Measurements from ENCODE around the gene NCOA7. TPM values are rescaled to one million over a fixed set of nuclear protein-coding genes. Genes with fewer than 3 reads are reported as not detected.

The NCOA7 gene
- total RNA-seq, 1 experiment from 2014 or later = 13.8 TPM

- no peak overlapping the region for H3K4me3 ChIP-seq (replicated peaks in 1 of 2; ENCODE audit: low read depth in 1 of 2, low read length in 2 of 2)
- POLR2A ChIA-PET = no interaction called here
- intact Hi-C loops (cut with micrococcal nuclease) = no loop called here
- no peak for DNase-seq (ENCODE audit: low read depth, low spot score)
- no peaks in the 10 kb centered on the region for H3K9me3 ChIP-seq (ENCODE audit: control insufficient read depth in 1 of 2, insufficient read depth in 1 of 2, low read depth in 1 of 2, low read length in 2 of 2)
- peaks cover 6 to 7% of the 10 kb centered on the region in 2 experiments; a peak in 3 of 4 replicates for H3K4me1 ChIP-seq (ENCODE audit: control insufficient read depth in 1 of 2, insufficient read depth in 2 of 2, low read length in 2 of 2)
- no peak overlapping the region for H3K27ac ChIP-seq (ENCODE audit: low read depth, low read length)
- ATAC-seq = no peak
- no peaks in the 10 kb centered on the region for H3K27me3 ChIP-seq (ENCODE audit: insufficient read depth, low read length)
- no peak overlapping the region for H2AFZ ChIP-seq (ENCODE audit: low read depth, low read length, poor library complexity, severe bottlenecking)
- CTCF ChIA-PET = interaction anchor here (2.2 kb wide), 1 partner anchor 11 kb away, joined by 9 read pairs; the partner anchor contains the start of gene HINT3
- TF ChIP-seq ZFX (IDR thresholded peaks at IDR 0.05) (no peak), YY1 (IDR thresholded peaks at IDR 0.05; ENCODE audit: extremely low read depth, insufficient replicate concordance, low read depth, low read length) (no peak), EZH2phosphoT487 (IDR thresholded peaks at IDR 0.05; ENCODE audit: borderline replicate concordance) (no peak), CTCF (IDR thresholded peaks at IDR 0.05 in 2 of 3, conservative IDR thresholded peaks at IDR 0.05 in 1 of 3; ENCODE audit: borderline replicate concordance in 1 of 3, insufficient read depth in 1 of 3, low read depth in 2 of 3, low read length in 2 of 3) (no peak), SP1 (IDR thresholded peaks at IDR 0.05; ENCODE audit: low read depth) (no peak), RAD21 (IDR thresholded peaks at IDR 0.05; ENCODE audit: low read depth) (no peak), ZBTB33 (IDR thresholded peaks at IDR 0.05; ENCODE audit: extremely low read depth, insufficient replicate concordance, low read length) (no peak), FOSL1 (IDR thresholded peaks at IDR 0.05; ENCODE audit: low read depth) (no peak)
- RAD21 ChIA-PET (ENCODE audit: low non-redundant PET in 1 of 2, low total read pairs in 2 of 2, uncharacterized antibody in 2 of 2, unreplicated experiment in 2 of 2) = no interaction called here
- H3K79me2 ChIP-seq (ENCODE audit: insufficient read depth, low read length) = no peaks in the 10 kb centered on the region
- no peak overlapping the region for H3K9ac ChIP-seq (ENCODE audit: low read length)
- no peaks in the 10 kb centered on the region for H4K20me1 ChIP-seq (ENCODE audit: insufficient read depth)
- H3K9me2 ChIP-seq (ENCODE audit: insufficient read depth) = no peaks in the 10 kb centered on the region
- H3K36me3 ChIP-seq (ENCODE audit: control insufficient read depth in 1 of 2, insufficient read depth in 2 of 2, low read length in 2 of 2) = no peaks in the 10 kb centered on the region
- no peak overlapping the region for H3K4me2 ChIP-seq (ENCODE audit: low read length)
- no TSS peak for BruUV-seq (replicated peaks)
Observed at GRCh38 chr6:125944896-125945295, 154.1 kb downstream of the NCOA7 start.
